B cell (primary cell): ENCODE data around the gene DRD2.

Source experiments
- EZH2 ChIP-seq: IDR thresholded peaks from 2 replicates; pipeline ENCODE4 v1.6.1; 2012; ENCODE audit warnings: borderline replicate concordance, low read depth, mild to moderate bottlenecking, moderate library complexity, low read length; ENCODE audit not compliant: insufficient read depth, poor library complexity, severe bottlenecking
- TF ChIP-seq, protein P1 (sequence below): fragments of 200-600 bp; IDR thresholded peaks from one replicate; pipeline ENCODE4 v1.8.0; 2022; ENCODE audit warnings: antibody characterized with exemption, mild to moderate bottlenecking

DNA sequence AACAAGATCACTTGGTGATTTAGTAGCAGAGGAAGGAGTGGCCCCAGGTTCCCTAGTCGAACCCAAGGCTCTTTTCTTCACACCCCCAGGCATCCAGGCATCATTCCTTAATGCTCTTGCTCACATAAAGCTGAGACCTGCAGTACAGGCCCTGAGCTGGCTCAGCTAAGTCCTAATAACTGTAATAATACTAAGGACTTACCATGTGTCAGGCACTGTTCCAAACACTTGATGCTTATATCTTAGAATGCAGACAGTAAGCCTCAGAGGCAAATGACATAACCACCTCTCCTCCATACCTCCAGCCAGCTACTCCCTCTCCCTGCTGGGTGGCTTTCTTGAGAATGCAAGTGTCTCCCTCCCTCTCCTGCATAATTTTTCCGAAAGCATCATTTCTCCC, 54.4 kb downstream of the DRD2 start:
- TF ChIP-seq, protein P1, sequence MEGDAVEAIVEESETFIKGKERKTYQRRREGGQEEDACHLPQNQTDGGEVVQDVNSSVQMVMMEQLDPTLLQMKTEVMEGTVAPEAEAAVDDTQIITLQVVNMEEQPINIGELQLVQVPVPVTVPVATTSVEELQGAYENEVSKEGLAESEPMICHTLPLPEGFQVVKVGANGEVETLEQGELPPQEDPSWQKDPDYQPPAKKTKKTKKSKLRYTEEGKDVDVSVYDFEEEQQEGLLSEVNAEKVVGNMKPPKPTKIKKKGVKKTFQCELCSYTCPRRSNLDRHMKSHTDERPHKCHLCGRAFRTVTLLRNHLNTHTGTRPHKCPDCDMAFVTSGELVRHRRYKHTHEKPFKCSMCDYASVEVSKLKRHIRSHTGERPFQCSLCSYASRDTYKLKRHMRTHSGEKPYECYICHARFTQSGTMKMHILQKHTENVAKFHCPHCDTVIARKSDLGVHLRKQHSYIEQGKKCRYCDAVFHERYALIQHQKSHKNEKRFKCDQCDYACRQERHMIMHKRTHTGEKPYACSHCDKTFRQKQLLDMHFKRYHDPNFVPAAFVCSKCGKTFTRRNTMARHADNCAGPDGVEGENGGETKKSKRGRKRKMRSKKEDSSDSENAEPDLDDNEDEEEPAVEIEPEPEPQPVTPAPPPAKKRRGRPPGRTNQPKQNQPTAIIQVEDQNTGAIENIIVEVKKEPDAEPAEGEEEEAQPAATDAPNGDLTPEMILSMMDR = no peak
- no peak for TF ChIP-seq EZH2
